ENCODE data around the gene MTX3.

MTX3 gene, protein sequence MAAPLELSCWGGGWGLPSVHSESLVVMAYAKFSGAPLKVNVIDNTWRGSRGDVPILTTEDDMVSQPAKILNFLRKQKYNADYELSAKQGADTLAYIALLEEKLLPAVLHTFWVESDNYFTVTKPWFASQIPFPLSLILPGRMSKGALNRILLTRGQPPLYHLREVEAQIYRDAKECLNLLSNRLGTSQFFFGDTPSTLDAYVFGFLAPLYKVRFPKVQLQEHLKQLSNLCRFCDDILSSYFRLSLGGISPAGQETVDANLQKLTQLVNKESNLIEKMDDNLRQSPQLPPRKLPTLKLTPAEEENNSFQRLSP

DNA sequence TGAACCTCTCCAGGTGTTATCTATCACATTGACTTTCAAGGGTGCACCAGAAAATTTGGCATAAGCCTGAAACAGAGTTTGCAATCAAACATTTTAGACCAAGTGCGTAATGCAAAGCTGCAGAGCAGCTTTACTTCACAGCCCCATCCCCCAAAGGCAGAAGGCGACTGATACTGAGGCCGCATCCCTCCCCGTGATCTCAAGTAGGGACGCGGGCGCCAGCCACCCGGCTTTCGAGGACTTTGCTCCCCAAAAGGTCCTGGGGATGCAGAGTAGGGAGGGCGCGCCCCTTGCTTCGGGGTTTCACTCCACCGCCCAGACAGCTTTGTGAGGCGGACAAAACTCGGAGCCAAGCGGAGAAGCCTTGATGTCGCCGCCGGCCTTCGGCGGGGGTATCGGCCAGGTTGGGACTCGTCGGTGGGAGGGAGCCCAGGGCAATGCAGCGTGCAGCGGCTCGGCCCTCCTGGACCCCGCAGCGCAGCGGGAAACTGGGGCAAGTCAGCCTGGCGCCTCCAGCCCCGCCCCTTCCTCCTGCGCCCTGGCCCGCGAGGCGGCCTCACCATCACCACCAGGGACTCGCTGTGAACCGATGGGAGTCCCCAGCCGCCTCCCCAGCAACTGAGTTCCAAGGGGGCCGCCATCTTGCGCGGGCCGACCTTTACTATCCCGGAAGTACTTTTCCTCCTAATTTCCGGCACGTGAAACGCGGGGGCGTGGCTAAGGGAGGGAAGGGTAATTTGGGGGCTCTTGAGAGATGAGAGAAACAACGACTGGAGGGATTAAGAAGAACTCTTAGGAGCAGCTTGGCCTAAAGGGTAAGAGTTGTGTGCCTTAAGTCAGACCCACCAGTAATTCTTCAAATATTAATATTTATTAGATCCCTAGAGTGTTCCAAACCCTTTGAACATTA is at the start of gene MTX3:
Gene MTX3, minus strand, starts transcription at position 665 of the 910 bp plus-strand sequence. Its CDS starts 24 bp downstream, at position 641.
- peak; percentile 86 for DNase-seq

DNA sequence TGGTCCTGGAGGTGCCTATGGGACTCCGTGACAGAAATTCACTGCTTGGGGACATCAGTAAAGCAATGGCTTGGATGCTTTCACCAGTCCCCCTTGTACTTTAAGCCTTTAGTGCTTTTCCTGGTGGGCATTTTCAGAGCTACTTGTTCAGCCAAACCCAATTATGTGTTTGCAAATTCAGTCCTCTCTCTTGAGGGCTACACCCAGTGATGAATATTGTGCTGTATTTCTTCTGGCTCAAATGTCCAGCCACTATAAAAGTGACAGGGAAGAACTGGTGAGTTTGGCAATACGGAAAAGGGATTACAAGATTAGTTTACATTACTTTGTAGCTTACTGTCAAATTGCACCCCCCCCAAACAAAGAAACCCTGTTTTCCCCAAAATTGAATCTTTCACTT is 48.6 kb upstream of the MTX3 start:
- no peak for DNase-seq

DNA sequence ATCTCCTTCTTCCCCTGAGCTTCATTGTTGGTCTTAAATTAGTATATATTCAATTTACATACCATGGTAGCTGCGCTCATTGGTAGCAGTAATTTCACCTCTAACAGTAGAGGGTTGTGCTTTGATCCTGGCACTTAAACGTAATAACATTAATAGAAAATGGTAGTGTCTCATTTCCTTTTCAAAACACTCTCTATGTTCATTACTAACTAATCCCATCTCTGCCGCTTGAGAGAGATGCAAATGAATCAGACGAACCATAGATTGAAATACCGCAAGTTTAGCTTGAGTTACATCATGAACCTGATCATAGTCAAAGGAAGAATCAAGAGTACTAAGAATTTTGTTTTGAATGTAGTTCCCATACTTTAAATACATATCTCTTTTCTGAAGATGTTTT is 46.3 kb upstream of the MTX3 start:
- no peak for DNase-seq

DNA sequence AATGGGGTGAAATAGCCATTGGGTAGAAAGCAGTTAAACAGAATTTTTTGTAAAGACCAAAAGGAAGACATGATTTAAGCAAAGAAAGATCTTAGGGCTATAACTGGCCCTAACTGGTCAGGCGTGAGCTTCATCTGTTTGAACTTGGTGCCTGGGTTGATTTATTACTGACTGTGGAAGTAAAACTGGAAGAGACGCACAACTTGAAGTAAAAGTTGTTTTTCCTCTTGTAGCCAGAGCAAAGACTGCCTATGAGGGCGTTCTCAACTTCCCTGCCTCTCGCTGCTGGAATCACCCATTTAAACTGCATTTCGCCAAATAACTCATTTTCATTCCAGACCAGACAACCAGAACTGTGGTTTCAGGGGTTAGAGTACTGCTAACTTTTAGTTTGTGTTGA is 45.6 kb upstream of the MTX3 start:
- DNase-seq = no peak

DNA sequence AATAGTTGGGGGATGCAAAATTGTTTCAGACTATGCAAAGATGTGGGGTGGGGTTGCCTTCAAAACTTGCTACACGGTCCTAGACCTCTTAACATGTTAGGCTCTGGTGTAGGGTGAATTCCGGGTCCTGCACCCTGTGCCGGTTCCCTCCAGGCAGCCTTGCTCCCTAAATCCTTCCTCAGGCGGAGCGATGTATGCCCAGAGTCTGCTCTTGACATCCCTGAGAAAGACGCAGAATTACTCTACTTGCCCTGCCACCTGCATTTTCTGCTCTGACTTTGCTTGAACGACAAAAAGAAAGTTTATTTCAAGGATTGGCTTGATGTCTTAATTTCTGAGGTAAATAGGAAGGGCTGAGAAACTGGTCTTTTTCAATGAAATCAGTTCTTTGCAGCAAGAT is 44.8 kb upstream of the MTX3 start:
- DNase-seq = no peak

DNA sequence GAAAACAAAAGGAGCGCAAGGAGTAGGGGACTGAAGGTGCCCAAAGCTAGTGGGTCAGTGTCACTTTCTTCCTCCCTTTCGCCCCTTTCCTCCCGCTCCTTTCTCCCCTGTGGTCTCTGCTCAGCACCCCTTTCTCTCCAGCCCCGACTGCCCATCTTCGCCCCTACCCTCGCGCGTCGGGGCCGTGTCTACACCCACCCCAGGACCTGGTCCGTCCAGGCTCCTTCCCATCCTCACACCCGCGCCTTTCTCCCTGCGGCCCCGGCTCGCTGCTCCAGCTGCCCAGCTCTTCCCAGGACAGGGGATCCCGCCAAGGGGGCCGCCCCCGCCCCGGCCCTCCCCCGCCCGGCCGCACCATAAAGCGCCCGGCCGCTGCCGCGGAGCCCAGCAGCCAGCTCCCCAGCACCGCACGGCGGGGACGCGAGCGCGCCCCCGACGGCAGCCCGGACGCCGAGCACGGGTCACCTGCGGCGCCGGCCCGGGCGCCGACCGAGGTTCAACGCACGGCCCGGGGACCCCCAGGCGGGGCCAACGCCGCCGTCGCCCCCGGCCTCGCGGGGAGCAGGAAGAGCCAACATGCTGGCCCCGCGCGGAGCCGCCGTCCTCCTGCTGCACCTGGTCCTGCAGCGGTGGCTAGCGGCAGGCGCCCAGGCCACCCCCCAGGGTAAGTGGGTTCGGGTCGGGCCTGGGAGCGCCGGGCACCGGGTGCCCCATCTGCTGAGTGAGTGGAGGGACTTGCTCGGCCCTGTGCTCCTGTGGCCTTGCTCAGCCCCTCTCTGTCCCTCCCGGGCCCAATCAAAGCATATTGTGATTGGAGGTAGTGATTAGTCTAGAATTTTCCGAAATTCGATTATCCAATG is 44.1 kb upstream of the MTX3 start, which contains the start of gene THBS4:
Gene THBS4, plus strand, starts transcription at position 387 of the 860 bp plus-strand sequence. Its CDS starts 190 bp downstream, at position 577.
- DNase-seq = no peak

DNA sequence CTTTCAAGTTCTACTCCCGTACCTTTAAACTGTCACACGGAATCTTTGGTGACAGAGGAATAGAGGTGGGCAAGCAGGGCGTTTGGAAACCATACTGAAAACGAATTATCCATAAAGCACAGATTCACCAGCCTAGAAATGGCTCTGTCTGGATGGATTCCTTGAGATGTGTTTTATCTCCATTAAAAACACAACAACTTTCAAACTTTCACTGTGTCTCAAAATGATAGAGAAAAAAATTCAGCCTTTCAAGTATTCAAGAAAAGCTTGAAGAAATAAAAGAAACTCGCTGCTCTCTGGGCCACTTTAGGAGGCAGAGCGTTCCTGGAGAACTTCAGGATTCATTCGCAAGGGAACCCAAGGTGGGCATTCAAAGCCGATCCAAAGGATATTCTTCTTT is 43.5 kb upstream of the MTX3 start:
- no peak for DNase-seq

DNA sequence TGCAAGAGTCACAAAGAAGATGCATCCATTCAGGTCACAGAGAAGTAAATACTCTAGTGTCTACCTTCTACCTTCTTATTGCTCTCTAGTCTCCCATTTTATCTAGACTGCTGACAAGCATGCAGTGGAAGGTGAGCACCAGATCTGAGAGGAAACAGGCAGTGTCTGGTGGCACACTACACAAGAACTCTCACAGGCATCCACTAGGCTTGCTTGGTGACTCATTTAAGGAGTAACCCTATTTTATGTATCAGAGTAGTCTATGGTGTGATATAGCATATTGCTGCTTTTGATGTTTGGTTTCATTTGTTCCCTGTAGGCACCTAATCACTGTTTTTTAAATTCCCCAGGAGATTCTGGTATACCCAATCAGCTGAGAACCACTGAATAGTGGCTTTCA is 42.5 kb upstream of the MTX3 start:
- no peak for DNase-seq

DNA sequence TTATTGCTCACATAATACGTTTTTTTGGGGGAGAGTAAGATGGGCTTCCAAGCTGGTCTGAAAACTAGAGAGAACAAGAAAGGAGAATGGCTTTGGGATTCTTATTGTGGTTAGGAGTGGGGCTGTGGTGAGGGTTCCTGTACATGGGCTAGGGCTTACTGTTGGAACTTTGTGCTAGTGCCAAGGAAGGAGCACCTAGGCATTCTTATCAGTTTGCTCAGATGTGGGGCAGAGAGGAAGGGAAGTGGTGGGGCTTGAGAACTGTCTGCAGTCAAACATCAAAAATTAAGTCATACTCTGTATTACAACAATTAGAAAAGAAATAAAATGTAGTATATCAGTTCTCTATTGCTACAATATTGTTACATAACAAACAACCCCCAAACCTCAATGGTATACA is 40.0 kb upstream of the MTX3 start:
- no peak for DNase-seq

DNA sequence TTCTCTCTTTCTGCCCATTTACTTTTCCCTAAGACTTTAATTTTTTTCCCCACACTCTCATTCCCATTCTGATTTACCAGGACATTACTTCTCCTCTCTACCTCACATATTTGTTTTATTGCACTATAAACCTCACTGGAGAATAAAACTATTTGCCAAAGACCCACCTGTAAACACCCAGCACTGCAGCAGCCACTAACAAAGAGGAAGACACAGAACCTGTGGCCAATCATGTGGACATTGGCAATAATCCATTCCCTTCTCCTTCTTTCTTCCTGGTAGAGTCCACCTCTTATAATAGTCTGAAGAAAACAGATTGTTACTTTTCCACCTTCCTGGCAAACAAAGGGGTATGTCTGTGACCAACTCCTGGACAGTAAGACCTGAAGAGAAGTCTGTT is 35.8 kb upstream of the MTX3 start:
- DNase-seq = no peak

DNA sequence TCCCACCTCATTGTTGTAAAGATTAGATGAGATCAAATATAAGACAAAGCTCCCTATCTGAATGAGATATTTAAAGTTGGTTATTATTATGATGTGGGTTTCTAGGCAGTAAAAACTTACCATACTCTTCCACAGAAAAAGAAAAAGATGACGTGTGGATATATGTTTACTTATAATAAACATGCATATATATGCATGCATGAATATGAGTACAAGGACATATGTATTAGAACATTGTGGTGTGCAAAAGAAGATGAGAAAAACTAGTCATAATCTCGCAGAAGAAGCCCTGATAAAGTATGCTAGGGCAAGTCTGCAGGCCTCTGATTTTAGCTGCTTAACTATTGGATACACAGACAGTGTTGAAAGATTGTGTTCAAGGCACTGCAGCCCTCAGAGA is 34.0 kb upstream of the MTX3 start:
- DNase-seq = no peak

DNA sequence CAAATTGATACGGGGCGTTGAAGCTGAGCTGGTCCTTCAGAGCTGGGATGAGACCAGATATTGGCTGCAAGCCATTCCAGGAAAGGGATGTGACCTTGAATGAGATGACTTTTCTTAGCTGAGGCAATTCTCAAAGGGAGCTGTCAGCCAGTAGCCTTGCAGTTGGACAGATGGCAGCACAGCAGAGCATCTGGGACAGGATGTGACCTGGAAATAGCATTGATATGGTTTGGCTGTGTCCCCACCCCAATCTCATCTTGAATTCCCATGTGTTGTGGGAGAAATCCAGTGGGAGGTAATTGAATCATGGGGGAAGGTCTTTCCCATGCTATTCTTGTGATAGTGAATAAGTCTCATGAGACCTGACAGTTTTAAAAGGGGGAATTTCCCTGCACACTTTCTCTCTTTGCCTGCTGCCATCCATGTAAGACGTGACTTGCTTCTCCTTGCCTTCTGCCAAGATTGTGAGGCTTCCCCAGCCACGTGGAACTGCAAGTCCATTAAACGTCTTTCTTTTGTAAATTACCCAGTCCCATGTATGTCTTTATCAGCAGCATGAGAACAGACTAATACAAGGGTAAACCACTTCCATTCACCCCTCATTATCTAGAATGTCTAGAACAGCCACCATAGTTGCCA is 19.8 kb upstream of the MTX3 start:
- no peak for DNase-seq

DNA sequence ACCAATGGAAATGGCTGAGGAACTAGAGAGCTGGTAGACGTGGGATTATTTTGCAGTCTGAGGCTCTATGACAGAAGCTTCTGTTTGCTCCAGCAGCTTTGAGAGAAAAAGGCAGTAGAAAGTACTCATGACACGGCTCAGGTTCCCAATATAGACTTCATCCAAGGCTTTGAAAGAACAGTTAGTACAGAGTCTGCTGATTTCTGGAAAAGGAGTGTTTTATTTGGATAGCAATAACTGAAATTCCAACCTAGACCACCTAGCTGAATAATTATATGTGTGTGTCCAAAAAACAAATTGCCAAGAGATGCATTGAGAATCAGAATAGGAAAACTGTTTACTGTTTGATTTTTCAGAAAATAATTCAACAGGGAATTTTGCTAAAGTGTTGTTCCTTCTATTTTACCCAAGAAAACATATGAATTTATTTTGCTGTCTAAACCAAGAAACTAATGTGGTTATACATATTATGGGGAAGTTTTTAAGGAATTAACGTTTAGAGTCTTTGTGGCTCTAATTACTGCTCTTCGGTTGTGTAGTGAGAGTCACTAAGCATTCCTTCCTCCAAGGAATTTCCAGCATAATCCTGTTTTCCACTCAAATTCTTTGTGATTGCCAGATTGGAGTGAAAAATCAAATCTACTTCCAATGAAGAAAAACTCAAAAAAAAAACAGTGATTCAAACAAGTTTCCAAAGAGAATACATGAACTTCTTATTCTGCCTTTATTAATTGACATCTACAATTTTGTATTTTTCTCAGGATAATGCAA is 18.1 kb upstream of the MTX3 start:
- DNase-seq = no peak

DNA sequence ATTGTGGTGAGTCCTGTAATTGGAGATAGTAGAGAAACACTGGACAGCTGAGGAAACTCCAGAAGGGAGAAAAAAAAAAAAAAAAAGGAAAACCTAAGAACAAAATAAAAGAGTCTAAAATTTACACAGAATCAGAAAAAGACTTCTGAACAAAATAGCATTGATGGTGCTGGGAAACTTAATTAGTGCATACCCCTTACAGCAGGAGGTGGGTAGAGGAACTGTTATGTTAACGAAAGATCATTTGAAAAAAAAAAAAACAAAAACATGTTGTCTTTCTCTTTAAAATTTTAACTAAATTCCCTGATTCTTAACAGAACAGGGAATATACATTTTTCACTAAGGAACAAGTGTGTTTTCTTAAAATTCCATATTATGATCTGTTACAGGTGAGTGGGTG is 11.6 kb upstream of the MTX3 start:
- DNase-seq = no peak

DNA sequence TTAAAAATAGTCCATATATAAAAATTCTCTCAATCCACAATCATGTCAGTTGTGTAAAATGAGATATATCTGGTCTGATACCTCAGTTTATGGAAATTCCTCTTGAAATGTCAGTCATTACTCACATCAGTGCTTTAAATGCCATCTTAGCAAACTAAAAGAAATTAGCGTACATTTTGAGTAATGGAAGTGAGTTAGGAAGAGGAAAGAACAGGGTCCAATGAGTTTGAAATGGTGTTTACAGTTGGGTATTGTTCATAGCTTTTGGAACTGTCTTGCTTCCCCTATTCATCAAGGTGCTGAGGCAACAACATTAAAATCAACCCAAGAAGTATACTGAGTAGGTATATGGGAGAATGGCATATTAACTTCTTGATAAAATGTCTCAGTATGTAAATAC is 8.7 kb upstream of the MTX3 start:
- DNase-seq = no peak

DNA sequence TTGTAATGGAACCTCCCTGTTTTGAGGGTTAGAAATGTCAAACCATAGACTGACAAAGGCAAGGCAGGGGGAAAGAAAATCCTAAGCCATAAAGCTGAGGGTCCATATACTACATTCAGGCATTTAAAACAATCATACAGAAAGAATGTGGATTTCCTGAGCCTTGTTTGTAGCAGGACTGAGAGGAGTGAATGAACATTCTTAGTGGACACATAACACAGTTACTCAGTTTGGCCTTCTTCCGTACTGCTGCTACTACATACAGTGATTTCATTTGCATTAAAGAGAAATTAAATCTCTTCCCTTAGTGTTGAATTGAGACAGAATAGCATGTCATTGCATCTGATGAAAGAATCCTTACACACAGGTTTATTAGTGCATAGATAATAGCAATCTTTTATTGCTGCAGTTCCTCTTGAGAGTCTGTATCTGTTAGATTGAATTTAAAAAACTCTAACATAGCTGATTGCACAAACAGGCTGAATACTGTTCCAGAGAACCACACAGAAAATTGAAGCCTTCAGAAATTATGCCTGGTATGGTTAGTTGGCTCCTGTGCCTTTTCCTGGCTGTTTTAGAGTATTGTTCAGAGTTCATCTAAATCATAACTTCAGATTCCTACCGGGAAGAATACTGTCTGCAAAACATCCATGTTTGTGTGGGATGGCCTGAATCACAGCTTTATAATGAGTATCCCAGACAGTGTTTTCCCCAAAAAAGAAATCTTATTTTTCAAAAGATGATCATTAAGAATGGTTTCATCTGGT is 2.0 kb upstream of the MTX3 start:
- DNase-seq = no peak

DNA sequence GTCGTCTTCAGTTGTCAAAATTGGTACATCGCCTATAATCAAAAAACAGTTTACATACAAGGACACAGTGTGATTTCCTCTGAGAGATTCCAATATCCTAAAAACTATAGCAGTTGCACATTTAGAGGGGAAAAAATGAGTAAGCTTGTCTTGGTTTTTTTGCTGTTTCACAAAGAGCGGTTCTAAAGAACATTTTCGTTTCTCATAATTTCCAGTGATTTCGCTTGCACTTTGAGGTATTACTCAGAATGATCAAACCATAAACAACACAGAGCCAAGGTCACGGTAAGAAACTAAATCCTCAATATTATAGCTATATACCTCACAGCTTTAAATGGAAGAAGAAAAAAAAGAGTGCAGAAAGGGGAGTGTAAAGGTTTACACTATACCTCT is 861 bp downstream of the MTX3 start:
- DNase-seq = no peak

DNA sequence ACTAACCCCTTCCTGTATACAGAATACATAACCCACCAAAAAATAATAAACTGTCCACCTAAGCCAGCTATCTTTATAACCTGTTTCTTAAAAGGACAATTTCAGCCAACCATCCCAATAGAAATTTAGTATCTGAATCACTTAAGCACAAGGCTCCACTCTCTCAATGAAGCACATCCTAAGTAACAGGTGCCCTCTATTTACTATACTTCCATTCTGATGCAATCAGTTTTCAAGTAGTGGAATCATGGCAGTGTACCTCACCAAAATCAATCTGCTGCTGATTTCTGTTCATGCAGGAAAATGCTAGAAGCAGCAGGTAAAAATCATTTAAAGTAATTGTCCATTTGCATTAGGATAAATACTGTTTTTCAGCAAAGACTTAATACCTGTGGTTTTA is 4.8 kb downstream of the MTX3 start:
- no peak for DNase-seq

DNA sequence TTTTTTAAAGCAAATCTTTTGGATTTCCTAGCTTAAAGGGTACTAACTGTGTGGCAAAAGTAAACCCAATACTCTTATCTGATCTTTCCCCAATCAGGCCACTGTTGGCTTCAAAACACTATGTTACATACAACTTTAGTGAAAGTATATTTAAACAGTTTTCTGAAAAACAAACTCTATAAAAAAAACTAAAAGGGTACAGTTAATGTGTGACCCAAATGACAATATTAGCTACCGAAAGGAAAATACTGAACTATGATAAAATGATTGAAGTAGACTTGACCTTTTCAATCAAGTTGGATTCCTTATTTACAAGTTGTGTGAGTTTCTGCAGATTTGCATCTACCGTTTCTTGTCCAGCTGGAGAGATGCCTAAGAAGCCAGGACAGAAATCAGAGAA is 5.8 kb downstream of the MTX3 start:
- DNase-seq = no peak

DNA sequence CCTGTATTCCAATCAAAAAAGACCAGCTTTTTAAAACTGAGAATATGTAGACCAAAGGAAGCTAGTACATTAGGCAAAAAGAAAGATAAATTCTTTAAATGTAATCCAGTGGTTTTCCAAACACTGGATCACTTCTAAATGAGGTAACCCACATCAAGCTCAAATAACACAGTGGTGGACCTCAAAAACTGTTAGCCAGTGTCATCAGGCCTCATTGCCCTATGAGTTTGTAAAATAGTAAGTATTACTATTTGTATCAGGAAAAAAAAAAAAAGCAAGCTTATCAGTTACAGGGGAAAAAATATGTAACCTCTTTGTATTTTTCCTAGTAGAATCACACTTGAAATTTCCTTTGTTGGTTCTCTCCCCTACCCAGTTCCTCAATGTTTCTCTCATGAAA is 6.7 kb downstream of the MTX3 start:
- no peak for DNase-seq

DNA sequence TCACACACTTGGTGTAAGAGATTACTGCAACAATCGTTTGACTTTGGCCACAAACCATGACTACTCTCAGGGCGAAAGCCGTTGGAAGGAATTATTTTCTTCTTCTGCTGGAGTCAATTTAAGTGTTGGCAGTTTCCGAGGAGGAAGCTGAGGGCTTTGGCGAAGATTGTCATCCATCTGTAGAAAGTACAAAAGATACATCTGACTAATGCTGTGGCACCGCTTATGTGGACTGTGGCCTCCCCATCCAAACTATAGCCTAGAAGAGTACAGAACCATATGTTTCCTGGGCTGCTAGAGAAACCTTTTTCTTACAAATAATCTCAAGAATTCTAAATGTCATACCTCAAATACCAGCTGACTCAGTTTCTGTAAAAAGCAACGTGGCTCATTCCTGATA is 7.4 kb downstream of the MTX3 start:
- no peak for DNase-seq

All from CD4-positive, alpha-beta T cell treated with Interferon gamma for 1 hour (primary cell).